SK-N-SH (cell line): ENCODE measurements around the gene UFSP1.

Experiments
- EP300 ChIP-seq, 2 experiments: IDR thresholded peaks; 2 replicates each; pipeline versions ENCODE4 v1.4.0 to v1.6.1; 2012; ENCODE audit warnings: borderline replicate concordance in 1 of 2, low read depth in 1 of 2, low read length in 1 of 2
- EZH2phosphoT487 ChIP-seq: fragments of 200-600 bp; sonication (generic); IDR thresholded peaks from 2 replicates; pipeline ENCODE4 v1.6.1; 2017; ENCODE audit warnings: low read depth, mixed run types, mild to moderate bottlenecking, antibody characterized with exemption, moderate library complexity, borderline replicate concordance
- GABPA ChIP-seq: IDR thresholded peaks from 2 replicates; pipeline ENCODE4 v1.4.0; 2012; ENCODE audit warnings: low read depth, mild to moderate bottlenecking
- POLR2AphosphoS5 ChIP-seq: IDR thresholded peaks from 2 replicates; pipeline ENCODE4 v1.6.1; 2012; ENCODE audit warnings: low read depth, low read length
- RAD21 ChIP-seq: IDR thresholded peaks from 2 replicates; pipeline ENCODE4 v1.6.1; 2012; ENCODE audit warnings: mild to moderate bottlenecking, low read length
- RCOR1 ChIP-seq: fragments of 150-350 bp; IDR thresholded peaks from 2 replicates; pipeline ENCODE4 v1.6.1; 2017; ENCODE audit warnings: antibody characterized with exemption, low read length
- RFX5 ChIP-seq: IDR thresholded peaks from 2 replicates; pipeline ENCODE4 v1.6.1; 2012; ENCODE audit warnings: mild to moderate bottlenecking, improper control_type of control experiment, low read length
- SIN3A ChIP-seq: IDR thresholded peaks from 2 replicates; pipeline ENCODE4 v1.6.1; 2012; ENCODE audit warnings: low read depth, mild to moderate bottlenecking, low read length, moderate library complexity, borderline replicate concordance
- TAF1 ChIP-seq: IDR thresholded peaks from 2 replicates; pipeline ENCODE4 v1.6.1; 2012; ENCODE audit warnings: low read depth, mild to moderate bottlenecking, low read length, moderate library complexity, borderline replicate concordance
- TF ChIP-seq, protein P1 (sequence below): IDR thresholded peaks from 2 replicates; pipeline ENCODE4 v1.4.0; 2012; ENCODE audit warnings: low read depth
- TF ChIP-seq, protein P2 (sequence below): fragments of 200-600 bp; sonication (generic); IDR thresholded peaks from 2 replicates; pipeline ENCODE4 v1.6.1; 2017; ENCODE audit warnings: antibody characterized with exemption, mild to moderate bottlenecking, moderate library complexity
- TF ChIP-seq, protein P3 (sequence below): IDR thresholded peaks from 2 replicates; pipeline ENCODE4 v1.6.1; 2012; ENCODE audit warnings: mild to moderate bottlenecking, low read depth, low read length, moderate library complexity
- TF ChIP-seq, protein P4 (sequence below): fragments of 150-350 bp; IDR thresholded peaks from 2 replicates; pipeline ENCODE4 v1.6.1; 2017; ENCODE audit warnings: antibody characterized with exemption, low read length, low read depth, borderline replicate concordance
- TF ChIP-seq, protein P5 (sequence below): fragments of 150-350 bp; IDR thresholded peaks from 2 replicates; pipeline ENCODE4 v1.6.1; 2016; ENCODE audit warnings: mild to moderate bottlenecking, low read depth, low read length

DNA sequence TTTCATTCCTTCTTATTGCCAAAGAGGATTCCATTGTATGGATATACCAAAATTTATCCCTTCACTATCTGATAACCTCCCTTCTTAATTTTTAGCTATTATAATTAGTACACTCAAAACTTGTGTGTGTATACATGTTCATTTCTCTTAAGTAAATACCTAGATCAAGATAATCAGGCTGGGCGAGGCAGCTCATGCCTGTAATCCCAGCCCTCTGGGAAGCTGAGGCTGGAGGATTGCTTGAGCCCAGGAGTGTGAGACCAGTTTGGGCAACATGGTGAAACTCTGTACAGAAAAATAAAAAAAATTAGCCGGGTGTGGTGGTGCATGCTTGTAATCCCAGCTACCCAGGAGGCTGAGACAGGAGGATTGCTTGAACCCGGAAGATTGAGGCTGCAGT, 22.0 kb upstream of the UFSP1 start:
- TF ChIP-seq, protein P1, sequence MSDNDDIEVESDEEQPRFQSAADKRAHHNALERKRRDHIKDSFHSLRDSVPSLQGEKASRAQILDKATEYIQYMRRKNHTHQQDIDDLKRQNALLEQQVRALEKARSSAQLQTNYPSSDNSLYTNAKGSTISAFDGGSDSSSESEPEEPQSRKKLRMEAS = no peak
- TF ChIP-seq TAF1 (no peak), RCOR1 (no peak), POLR2AphosphoS5 (no peak), GABPA (no peak), SIN3A (no peak), RFX5 (no peak), RAD21 (no peak), EP300 (IDR thresholded peaks at IDR 0.05; ENCODE audit: borderline replicate concordance in 1 of 2, low read depth in 1 of 2, low read length in 1 of 2) (no peak), EZH2phosphoT487 (no peak)
- TF ChIP-seq, protein P2, sequence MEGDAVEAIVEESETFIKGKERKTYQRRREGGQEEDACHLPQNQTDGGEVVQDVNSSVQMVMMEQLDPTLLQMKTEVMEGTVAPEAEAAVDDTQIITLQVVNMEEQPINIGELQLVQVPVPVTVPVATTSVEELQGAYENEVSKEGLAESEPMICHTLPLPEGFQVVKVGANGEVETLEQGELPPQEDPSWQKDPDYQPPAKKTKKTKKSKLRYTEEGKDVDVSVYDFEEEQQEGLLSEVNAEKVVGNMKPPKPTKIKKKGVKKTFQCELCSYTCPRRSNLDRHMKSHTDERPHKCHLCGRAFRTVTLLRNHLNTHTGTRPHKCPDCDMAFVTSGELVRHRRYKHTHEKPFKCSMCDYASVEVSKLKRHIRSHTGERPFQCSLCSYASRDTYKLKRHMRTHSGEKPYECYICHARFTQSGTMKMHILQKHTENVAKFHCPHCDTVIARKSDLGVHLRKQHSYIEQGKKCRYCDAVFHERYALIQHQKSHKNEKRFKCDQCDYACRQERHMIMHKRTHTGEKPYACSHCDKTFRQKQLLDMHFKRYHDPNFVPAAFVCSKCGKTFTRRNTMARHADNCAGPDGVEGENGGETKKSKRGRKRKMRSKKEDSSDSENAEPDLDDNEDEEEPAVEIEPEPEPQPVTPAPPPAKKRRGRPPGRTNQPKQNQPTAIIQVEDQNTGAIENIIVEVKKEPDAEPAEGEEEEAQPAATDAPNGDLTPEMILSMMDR = no peak
- TF ChIP-seq, protein P3, sequence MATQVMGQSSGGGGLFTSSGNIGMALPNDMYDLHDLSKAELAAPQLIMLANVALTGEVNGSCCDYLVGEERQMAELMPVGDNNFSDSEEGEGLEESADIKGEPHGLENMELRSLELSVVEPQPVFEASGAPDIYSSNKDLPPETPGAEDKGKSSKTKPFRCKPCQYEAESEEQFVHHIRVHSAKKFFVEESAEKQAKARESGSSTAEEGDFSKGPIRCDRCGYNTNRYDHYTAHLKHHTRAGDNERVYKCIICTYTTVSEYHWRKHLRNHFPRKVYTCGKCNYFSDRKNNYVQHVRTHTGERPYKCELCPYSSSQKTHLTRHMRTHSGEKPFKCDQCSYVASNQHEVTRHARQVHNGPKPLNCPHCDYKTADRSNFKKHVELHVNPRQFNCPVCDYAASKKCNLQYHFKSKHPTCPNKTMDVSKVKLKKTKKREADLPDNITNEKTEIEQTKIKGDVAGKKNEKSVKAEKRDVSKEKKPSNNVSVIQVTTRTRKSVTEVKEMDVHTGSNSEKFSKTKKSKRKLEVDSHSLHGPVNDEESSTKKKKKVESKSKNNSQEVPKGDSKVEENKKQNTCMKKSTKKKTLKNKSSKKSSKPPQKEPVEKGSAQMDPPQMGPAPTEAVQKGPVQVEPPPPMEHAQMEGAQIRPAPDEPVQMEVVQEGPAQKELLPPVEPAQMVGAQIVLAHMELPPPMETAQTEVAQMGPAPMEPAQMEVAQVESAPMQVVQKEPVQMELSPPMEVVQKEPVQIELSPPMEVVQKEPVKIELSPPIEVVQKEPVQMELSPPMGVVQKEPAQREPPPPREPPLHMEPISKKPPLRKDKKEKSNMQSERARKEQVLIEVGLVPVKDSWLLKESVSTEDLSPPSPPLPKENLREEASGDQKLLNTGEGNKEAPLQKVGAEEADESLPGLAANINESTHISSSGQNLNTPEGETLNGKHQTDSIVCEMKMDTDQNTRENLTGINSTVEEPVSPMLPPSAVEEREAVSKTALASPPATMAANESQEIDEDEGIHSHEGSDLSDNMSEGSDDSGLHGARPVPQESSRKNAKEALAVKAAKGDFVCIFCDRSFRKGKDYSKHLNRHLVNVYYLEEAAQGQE = no peak
- TF ChIP-seq, protein P4, sequence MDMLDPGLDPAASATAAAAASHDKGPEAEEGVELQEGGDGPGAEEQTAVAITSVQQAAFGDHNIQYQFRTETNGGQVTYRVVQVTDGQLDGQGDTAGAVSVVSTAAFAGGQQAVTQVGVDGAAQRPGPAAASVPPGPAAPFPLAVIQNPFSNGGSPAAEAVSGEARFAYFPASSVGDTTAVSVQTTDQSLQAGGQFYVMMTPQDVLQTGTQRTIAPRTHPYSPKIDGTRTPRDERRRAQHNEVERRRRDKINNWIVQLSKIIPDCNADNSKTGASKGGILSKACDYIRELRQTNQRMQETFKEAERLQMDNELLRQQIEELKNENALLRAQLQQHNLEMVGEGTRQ = no peak
- TF ChIP-seq, protein P5, sequence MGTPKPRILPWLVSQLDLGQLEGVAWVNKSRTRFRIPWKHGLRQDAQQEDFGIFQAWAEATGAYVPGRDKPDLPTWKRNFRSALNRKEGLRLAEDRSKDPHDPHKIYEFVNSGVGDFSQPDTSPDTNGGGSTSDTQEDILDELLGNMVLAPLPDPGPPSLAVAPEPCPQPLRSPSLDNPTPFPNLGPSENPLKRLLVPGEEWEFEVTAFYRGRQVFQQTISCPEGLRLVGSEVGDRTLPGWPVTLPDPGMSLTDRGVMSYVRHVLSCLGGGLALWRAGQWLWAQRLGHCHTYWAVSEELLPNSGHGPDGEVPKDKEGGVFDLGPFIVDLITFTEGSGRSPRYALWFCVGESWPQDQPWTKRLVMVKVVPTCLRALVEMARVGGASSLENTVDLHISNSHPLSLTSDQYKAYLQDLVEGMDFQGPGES = no peak
